Measurements from ENCODE around the gene CYB5B.

CYB5B gene

GRCh38 chr16:69483611-69484010 lies 59.2 kb downstream of the CYB5B start:
- DNase-seq (ENCODE audit: low spot score) (no peak), FAIRE-seq (no peak)

- DNase-seq (ENCODE audit: low spot score) (no peak), FAIRE-seq (no peak)
These were observed 60.9 kb downstream of the CYB5B start for GRCh38 chr16:69485361-69485760.

GRCh38 chr16:69485816-69486215 lies 61.4 kb downstream of the CYB5B start:
- no peak for DNase-seq (ENCODE audit: low spot score)
- no peak for FAIRE-seq

- FAIRE-seq (no peak), DNase-seq (ENCODE audit: low spot score) (no peak)
These were observed 61.9 kb downstream of the CYB5B start for GRCh38 chr16:69486272-69486671.

- FAIRE-seq (no peak), DNase-seq (ENCODE audit: low spot score) (no peak)
These were observed 62.3 kb downstream of the CYB5B start for GRCh38 chr16:69486724-69487123.

GRCh38 chr16:69490707-69491324 lies 66.4 kb downstream of the CYB5B start:
- DNase-seq (ENCODE audit: low spot score) (no peak), FAIRE-seq (no peak)

- FAIRE-seq: no peak
- DNase-seq (ENCODE audit: low spot score): no peak
These were observed 70.6 kb downstream of the CYB5B start for GRCh38 chr16:69494991-69495392.

GRCh38 chr16:69495821-69496220 lies 71.4 kb downstream of the CYB5B start:
- FAIRE-seq: no peak
- no peak for DNase-seq (ENCODE audit: low spot score)

GRCh38 chr16:69496376-69496775 lies 72.0 kb downstream of the CYB5B start:
- FAIRE-seq: no peak
- no peak for DNase-seq (ENCODE audit: low spot score)

GRCh38 chr16:69496896-69497295 lies 72.5 kb downstream of the CYB5B start:
- DNase-seq (ENCODE audit: low spot score) (no peak), FAIRE-seq (no peak)

GRCh38 chr16:69497876-69498596 lies 73.6 kb downstream of the CYB5B start:
- no peak for FAIRE-seq
- no peak for DNase-seq (ENCODE audit: low spot score)

GRCh38 chr16:69498926-69499325 lies 74.5 kb downstream of the CYB5B start:
- FAIRE-seq (no peak), DNase-seq (ENCODE audit: low spot score) (no peak)

GRCh38 chr16:69499541-69500230 lies 75.3 kb downstream of the CYB5B start:
- DNase-seq (ENCODE audit: low spot score): no peak
- no peak for FAIRE-seq

GRCh38 chr16:69500496-69500895 lies 76.1 kb downstream of the CYB5B start:
- DNase-seq (ENCODE audit: low spot score) (no peak), FAIRE-seq (no peak)

GRCh38 chr16:69501956-69502745 lies 77.7 kb downstream of the CYB5B start:
- no peak for DNase-seq (ENCODE audit: low spot score)
- no peak for FAIRE-seq

GRCh38 chr16:69503244-69503643 lies 78.8 kb downstream of the CYB5B start:
- no peak for FAIRE-seq

GRCh38 chr16:69508033-69508755 lies 83.8 kb downstream of the CYB5B start:
- no peak for DNase-seq (ENCODE audit: low spot score)
- FAIRE-seq: no peak

More at GRCh38 chr16:69503244-69503643, 78.8 kb downstream of the CYB5B start:
- no peak for DNase-seq (ENCODE audit: low spot score)

- FAIRE-seq (no peak), DNase-seq (ENCODE audit: low spot score) (no peak)
These were observed 84.7 kb downstream of the CYB5B start for GRCh38 chr16:69509125-69509524.

- no peak for FAIRE-seq
- no peak for DNase-seq (ENCODE audit: low spot score)
These were observed 87.2 kb downstream of the CYB5B start for GRCh38 chr16:69511651-69512050.

GRCh38 chr16:69513180-69513966 lies 89.0 kb downstream of the CYB5B start:
- FAIRE-seq (no peak), DNase-seq (ENCODE audit: low spot score) (peak; percentile 41)
